Measurements from ENCODE around the gene SPI1. TPM values are rescaled to one million over a fixed set of nuclear protein-coding genes. Genes with fewer than 3 reads are reported as not detected.
A peak's percentile ranks its signal among the peaks of the same experiment; 100 is the strongest.

Gene SPI1
- total RNA-seq, 3 donors from 2014 or later: 12.5 to 34.9 (median 15.2) TPM

- no peaks in the 10 kb centered on the region for H3K27me3 ChIP-seq
- DNase-seq (ENCODE audit: low spot score in 2 of 2): no peak
- intact Hi-C loops (cut with DNase I; ENCODE audit: low total_unique reads): no loop called here
- H3K4me3 ChIP-seq: no peak overlapping the region
- no peak overlapping the region for H3K27ac ChIP-seq
- H3K4me1 ChIP-seq: peaks cover 0 to 3% of the 10 kb centered on the region in 2 donors
- no peaks in the 10 kb centered on the region for H3K9me3 ChIP-seq
- TF ChIP-seq, protein P1, sequence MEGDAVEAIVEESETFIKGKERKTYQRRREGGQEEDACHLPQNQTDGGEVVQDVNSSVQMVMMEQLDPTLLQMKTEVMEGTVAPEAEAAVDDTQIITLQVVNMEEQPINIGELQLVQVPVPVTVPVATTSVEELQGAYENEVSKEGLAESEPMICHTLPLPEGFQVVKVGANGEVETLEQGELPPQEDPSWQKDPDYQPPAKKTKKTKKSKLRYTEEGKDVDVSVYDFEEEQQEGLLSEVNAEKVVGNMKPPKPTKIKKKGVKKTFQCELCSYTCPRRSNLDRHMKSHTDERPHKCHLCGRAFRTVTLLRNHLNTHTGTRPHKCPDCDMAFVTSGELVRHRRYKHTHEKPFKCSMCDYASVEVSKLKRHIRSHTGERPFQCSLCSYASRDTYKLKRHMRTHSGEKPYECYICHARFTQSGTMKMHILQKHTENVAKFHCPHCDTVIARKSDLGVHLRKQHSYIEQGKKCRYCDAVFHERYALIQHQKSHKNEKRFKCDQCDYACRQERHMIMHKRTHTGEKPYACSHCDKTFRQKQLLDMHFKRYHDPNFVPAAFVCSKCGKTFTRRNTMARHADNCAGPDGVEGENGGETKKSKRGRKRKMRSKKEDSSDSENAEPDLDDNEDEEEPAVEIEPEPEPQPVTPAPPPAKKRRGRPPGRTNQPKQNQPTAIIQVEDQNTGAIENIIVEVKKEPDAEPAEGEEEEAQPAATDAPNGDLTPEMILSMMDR (IDR thresholded peaks at IDR 0.05): no peak
- TF ChIP-seq POLR2A (IDR thresholded peaks at IDR 0.05) (no peak), POLR2AphosphoS5 (IDR thresholded peaks at IDR 0.05) (no peak)
- no peaks in the 10 kb centered on the region for H3K36me3 ChIP-seq
Observed at GRCh38 chr11:47398011-47398410, 19.7 kb upstream of the SPI1 start.

- intact Hi-C loops (cut with DNase I; ENCODE audit: low total_unique reads): no loop called here
- H3K36me3 ChIP-seq: no peaks in the 10 kb centered on the region
- H3K27me3 ChIP-seq: no peaks in the 10 kb centered on the region
- no peak for TF ChIP-seq POLR2AphosphoS5 (IDR thresholded peaks at IDR 0.05)
- no peak for TF ChIP-seq POLR2A (IDR thresholded peaks at IDR 0.05)
- TF ChIP-seq, protein P1 (IDR thresholded peaks at IDR 0.05): no peak
- no peak overlapping the region for H3K4me3 ChIP-seq
- H3K4me1 ChIP-seq: peaks cover 0 to 3% of the 10 kb centered on the region in 2 donors
- H3K9me3 ChIP-seq: no peaks in the 10 kb centered on the region
- no peak for DNase-seq (ENCODE audit: low spot score in 2 of 2)
- H3K27ac ChIP-seq: peak overlapping the region in 1 of 2 donors; percentile 88
Observed at GRCh38 chr11:47396049-47396320, 17.6 kb upstream of the SPI1 start.

- Histone ChIP-seq H3K36me3 (no peaks in the 10 kb centered on the region), H3K9me3 (no peaks in the 10 kb centered on the region), H3K27me3 (no peaks in the 10 kb centered on the region), H3K27ac (peak overlapping the region; percentile 73 to 88), H3K4me3 (peak overlapping the region in 2 of 3 donors; percentile 8 to 19), H3K4me1 (peaks cover 0 to 3% of the 10 kb centered on the region in 2 donors)
- TF ChIP-seq POLR2A (IDR thresholded peaks at IDR 0.05) (no peak), POLR2AphosphoS5 (IDR thresholded peaks at IDR 0.05) (no peak)
- TF ChIP-seq, protein P1 (IDR thresholded peaks at IDR 0.05): no peak
- intact Hi-C loops (cut with DNase I; ENCODE audit: low total_unique reads): no loop called here
- peak in 1 of 2 donors; percentile 45 for DNase-seq (ENCODE audit: low spot score in 2 of 2)
Observed at GRCh38 chr11:47395223-47396048, 17.1 kb upstream of the SPI1 start.

DNA sequence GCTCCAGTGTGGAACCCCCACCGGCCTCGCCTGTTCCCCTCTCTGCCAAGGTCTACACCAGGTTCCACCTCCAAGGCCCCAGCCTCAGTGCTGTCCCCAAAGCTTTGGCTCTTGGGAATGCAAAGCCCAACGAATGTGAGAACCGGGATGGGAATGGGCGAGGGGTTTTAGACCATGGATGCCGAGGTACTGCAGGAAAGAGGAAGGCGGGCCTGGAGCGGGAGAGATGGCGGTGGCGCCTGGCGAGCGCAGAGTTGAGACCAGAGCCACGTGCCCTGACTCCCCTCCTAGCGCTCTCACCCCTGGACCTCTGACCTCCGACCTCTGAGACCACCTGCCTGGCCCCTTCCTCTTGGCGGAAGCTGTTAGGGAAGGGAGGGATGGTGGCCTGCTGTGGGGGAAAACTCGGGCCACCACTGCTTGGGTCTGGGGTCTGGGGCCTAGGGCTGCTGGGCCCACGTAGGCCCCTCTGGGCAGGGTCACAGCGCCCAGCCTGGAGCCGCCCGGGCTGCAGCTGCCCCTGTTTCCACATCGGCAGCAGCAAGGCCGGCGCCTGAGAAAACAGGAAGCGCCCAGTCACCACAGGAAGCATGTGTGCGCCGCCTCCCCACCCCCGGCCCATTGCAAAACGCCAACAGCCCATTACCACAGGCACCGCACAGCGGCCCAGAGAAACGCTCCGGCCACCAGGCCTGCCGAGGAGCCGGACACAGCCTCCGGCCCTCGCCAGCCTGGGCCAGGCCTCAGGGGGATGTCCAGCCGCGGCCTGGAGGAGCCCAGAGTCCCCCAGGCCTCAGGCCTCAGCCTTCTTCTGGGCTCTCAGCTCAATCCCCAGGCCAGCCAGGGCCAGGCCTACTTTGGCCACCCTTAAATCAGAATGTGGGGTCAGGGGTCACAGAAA is 16.2 kb upstream of the SPI1 start:
- TF ChIP-seq POLR2AphosphoS5 (IDR thresholded peaks at IDR 0.05) (no peak), POLR2A (IDR thresholded peaks at IDR 0.05) (no peak)
- TF ChIP-seq, protein P1 (IDR thresholded peaks at IDR 0.05): no peak
- Histone ChIP-seq H3K4me3 (peak overlapping the region in 2 of 3 donors; percentile 8 to 19), H3K9me3 (no peaks in the 10 kb centered on the region), H3K27ac (peak overlapping the region; percentile 73 to 88), H3K36me3 (no peaks in the 10 kb centered on the region), H3K4me1 (no peaks in the 10 kb centered on the region), H3K27me3 (no peaks in the 10 kb centered on the region)
- intact Hi-C loops (cut with DNase I; ENCODE audit: low total_unique reads): no loop called here
- DNase-seq (ENCODE audit: low spot score in 2 of 2): peak in 1 of 2 donors; percentile 49

GRCh38 chr11:47394050-47394321 is 15.6 kb upstream of the SPI1 start:
- no peak overlapping the region for H3K4me3 ChIP-seq
- H3K27me3 ChIP-seq: no peaks in the 10 kb centered on the region
- no peaks in the 10 kb centered on the region for H3K9me3 ChIP-seq
- H3K36me3 ChIP-seq: no peaks in the 10 kb centered on the region
- no peak for DNase-seq (ENCODE audit: low spot score in 2 of 2)
- H3K27ac ChIP-seq: peak overlapping the region; percentile 73 to 88
- intact Hi-C loops (cut with DNase I; ENCODE audit: low total_unique reads): no loop called here
- no peaks in the 10 kb centered on the region for H3K4me1 ChIP-seq
- TF ChIP-seq, protein P1 (IDR thresholded peaks at IDR 0.05): no peak
- no peak for TF ChIP-seq POLR2AphosphoS5 (IDR thresholded peaks at IDR 0.05)

All from breast epithelium (tissue), 4 donors.